ENCODE results near the gene ZZZ3.
"Not testable (repeated sequence)": the region's sequence is repeated elsewhere in the genome, so short reads cannot be mapped to it uniquely, and the experiment has no call there.

The ZZZ3 gene

DNA sequence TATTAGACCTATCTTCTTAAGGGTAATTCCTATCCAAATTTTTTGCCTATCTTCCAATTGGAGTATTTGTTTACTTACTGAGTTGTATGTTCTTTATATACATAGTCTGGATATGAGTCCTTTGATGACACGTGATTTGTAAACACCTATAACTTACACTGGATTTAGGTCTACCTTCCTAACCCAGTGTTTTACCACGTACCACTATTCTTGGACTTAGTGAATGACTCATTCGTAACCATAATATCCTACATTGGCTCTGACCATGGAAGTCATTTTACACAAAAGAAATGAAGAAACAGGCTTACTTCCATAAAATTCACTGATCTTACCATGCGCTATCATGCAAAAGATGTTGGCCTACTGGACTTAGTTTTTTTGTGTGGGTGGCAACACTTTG, 23.9 kb upstream of the ZZZ3 start:
- TF ChIP-seq, protein P1, sequence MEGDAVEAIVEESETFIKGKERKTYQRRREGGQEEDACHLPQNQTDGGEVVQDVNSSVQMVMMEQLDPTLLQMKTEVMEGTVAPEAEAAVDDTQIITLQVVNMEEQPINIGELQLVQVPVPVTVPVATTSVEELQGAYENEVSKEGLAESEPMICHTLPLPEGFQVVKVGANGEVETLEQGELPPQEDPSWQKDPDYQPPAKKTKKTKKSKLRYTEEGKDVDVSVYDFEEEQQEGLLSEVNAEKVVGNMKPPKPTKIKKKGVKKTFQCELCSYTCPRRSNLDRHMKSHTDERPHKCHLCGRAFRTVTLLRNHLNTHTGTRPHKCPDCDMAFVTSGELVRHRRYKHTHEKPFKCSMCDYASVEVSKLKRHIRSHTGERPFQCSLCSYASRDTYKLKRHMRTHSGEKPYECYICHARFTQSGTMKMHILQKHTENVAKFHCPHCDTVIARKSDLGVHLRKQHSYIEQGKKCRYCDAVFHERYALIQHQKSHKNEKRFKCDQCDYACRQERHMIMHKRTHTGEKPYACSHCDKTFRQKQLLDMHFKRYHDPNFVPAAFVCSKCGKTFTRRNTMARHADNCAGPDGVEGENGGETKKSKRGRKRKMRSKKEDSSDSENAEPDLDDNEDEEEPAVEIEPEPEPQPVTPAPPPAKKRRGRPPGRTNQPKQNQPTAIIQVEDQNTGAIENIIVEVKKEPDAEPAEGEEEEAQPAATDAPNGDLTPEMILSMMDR (conservative IDR thresholded peaks at IDR 0.05; ENCODE audit: control insufficient read depth, insufficient read depth, low read depth, low read length): no peak
- H3K4me3 ChIP-seq (ENCODE audit: control insufficient read depth, low read depth, low read length): no peak overlapping the region
- DNase-seq (ENCODE audit: low read depth): peak; percentile 32

DNA sequence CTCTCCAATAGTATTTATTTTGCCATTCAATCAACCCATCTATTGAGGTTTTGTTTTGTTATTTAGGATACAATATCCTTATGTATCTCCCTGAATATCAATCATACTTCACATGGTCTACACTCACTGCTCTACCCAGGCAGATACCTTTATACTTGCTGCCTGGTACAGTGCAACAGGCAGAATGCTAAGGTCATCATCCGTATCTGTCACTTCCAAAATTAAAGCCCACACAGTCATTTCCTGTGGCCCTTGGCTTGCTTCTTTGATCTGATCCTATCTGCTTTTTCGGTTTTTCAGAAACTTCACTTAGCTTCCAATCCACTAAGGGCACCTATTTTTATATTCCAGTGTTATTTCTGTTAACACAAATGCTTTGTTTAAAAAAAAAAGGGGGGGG, 22.3 kb upstream of the ZZZ3 start:
- TF ChIP-seq, protein P1 (conservative IDR thresholded peaks at IDR 0.05; ENCODE audit: control insufficient read depth, insufficient read depth, low read depth, low read length): no peak
- H3K4me3 ChIP-seq (ENCODE audit: control insufficient read depth, low read depth, low read length): no peak overlapping the region
- DNase-seq (ENCODE audit: low read depth): no peak

DNA sequence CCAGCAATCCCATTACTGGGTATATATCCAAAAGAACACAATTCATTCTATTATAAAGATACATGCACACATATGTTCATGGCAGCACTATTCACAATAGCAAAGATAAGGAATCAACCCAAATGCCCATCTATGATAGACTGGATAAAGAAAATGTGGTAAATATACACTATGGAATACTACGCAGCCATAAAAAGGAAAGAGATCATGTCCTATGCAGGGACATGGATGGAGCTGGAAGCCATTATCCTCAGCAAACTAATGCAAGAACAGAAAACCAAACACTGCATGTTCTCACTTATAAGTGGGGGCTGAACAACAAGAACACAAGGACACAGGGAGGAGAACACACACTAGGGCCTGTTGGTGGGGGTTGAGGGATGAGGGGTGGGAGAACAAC, 17.2 kb upstream of the ZZZ3 start:
- DNase-seq (ENCODE audit: low read depth); H3K4me3 ChIP-seq (ENCODE audit: control insufficient read depth, low read depth, low read length): not testable (repeated sequence)

DNA sequence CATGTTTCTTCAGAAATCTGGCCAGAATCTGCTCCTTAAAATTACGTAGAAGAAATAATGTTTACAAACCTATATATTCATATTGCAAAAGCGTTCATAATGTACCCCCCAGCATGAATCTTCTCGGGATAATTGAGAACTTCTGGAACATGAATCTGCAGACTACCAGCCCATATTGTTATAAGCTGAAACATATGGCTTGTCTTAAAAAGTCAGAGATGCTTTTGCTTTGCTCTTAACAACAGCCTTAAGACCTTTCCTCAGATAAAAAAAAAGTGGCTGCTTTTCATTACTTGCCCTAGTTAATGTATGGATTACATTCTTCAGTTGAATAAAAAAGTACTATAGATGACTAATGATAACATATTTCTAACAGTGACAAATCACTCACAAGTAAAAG, 15.0 kb upstream of the ZZZ3 start:
- no peak for DNase-seq (ENCODE audit: low read depth)
- no peak overlapping the region for H3K4me3 ChIP-seq (ENCODE audit: control insufficient read depth, low read depth, low read length)
- TF ChIP-seq, protein P1 (conservative IDR thresholded peaks at IDR 0.05; ENCODE audit: control insufficient read depth, insufficient read depth, low read depth, low read length): no peak

DNA sequence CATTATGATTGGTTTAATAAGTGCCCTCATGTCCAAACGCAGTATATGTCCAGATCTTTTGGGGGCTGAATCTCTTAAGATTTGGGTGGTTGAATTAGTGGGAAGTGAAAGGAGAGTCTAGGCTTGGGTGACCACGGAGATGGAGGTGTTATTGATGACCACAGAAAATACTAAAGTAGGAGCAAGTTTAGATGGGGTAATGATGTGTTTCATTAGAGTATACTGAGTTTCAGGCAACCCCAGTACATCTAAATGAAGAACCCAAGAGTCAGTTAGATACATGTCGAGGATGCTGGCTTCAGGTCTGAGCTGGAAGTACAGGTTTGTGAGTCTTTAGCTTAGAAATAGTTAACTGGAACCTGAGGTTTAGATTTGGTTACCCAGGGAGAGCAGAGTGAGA, 6.5 kb upstream of the ZZZ3 start:
- DNase-seq (ENCODE audit: low read depth): no peak
- TF ChIP-seq, protein P1 (conservative IDR thresholded peaks at IDR 0.05; ENCODE audit: control insufficient read depth, insufficient read depth, low read depth, low read length): no peak
- no peak overlapping the region for H3K4me3 ChIP-seq (ENCODE audit: control insufficient read depth, low read depth, low read length)

DNA sequence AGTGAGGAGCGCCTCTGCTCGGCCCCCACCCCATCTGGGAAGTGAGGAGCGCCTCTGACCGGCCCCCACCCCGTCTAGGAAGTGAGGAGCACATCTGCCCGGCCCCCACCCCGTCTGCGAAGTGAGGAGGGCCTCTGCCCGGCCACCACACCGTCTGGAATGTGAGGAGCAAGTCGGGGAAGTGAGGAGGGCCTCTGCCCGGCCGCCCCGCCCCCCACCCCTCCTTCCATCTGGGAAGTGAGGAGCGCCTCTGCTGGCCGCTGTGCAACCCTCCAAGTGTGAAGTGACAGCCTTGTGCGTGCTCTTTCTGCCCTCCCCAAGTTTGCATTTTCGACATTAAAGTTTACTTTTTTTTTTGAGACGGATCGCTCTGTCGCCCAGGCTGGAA, 5.1 kb upstream of the ZZZ3 start:
- no peak overlapping the region for H3K4me3 ChIP-seq (ENCODE audit: control insufficient read depth, low read depth, low read length)
- TF ChIP-seq, protein P1 (conservative IDR thresholded peaks at IDR 0.05; ENCODE audit: control insufficient read depth, insufficient read depth, low read depth, low read length): peak; percentile 26
- DNase-seq (ENCODE audit: low read depth): peak; percentile 15

DNA sequence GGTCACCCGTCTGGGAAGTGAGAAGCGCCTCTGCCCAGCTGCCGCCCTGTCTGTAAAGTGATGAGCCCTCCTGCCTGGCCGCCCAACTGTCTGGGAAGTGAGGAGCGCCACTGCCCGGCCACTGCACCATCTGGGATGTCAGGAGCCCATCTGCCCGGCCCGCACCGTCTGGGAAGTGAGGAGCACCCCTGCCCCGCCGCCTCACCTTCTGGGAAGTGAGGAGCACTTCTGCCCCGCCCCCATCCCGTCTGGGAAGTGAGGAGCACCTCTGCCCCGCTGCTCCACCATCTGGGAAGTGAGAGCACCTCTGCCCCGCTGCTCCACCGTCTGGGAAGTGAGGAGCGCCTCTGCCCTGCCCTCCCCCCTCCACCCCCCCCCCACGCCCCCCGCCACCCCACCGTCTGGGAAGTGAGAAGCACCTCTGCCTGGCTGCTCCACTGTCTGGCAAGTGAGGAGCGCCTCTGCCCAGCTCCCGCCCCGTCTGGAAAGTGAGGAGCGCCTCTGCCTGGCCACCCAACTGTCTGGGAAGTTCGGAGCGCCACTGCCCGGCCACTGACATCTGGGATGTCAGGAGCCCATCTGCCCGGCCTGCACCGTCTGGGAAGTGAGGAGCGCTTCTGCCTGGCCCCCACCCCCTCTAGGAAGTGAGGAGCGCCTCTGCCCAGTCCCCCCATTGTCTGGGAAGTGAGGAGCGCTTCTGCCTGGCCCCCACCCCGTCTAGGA, 4.5 kb upstream of the ZZZ3 start:
- no peak for DNase-seq (ENCODE audit: low read depth)
- TF ChIP-seq, protein P1 (conservative IDR thresholded peaks at IDR 0.05; ENCODE audit: control insufficient read depth, insufficient read depth, low read depth, low read length): no peak
- no peak overlapping the region for H3K4me3 ChIP-seq (ENCODE audit: control insufficient read depth, low read depth, low read length)
